T47D (cell line): ENCODE data around the gene PPM1M.
"Not testable (repeated sequence)": the region's sequence is repeated elsewhere in the genome, so short reads cannot be mapped to it uniquely, and the experiment has no call there.

ENCODE experiments used
- DNase-seq, 2 experiments: peaks; one replicate each; pipeline versions ENCODE4 v3.0.0 to v3.0.0-alpha.2; 2011 to 2012; ENCODE audit warnings: low read depth in 1 of 2, low spot score in 1 of 2
- JUND ChIP-seq: IDR thresholded peaks from 2 replicates; pipeline ENCODE4 v1.6.1; 2012; ENCODE audit warnings: low read depth
- in situ Hi-C: cut with HindIII; loops from 2 replicates; pipeline ENCODE4 v1.10.0; 2016; ENCODE audit warnings: low sequenced_read_pairs, low pct_unique_long_range_greater_than_20kb

The PPM1M gene

DNA sequence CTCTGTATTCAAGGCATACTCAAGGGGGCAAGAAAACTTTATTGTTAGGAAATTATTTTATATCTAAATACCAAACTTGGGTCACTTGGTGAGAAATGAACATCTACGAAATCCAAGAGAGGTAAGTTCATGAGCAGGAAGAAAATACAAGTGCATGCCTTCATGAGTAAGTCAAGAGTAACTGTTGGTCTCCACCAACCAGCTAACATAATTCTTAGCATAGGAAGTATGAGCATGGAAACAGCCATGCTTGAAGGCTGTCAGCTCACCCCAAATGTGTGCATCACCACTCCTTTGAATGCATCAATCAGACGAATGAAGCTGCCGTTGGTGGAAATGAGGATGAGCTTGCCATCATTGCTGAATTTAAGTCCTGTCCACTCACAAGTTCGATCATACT lies 13.9 kb downstream of the PPM1M start:
- DNase-seq = no peak
- in situ Hi-C loops = no loop called here
- no peak for TF ChIP-seq JUND

DNA sequence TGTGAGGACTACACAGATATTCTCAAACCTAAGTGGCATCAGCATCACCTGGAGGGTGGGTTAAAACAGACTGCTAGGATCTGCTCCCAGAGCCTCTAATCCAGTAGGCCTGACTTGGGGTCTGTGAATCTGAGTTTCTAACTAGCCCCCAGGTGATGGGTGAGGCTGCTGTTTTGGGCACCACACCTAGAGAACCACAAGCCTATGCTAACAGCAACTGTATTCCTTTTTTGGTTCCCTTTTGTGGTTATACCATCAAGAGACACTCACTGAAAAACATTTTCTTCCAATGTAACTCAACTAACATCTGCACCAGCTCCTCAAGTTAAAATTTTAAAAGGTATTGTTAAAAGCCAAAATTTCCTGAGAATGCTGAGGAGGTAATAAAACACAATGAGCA lies 16.9 kb downstream of the PPM1M start:
- no peak for DNase-seq
- TF ChIP-seq JUND = no peak
- in situ Hi-C loops = no loop called here

DNA sequence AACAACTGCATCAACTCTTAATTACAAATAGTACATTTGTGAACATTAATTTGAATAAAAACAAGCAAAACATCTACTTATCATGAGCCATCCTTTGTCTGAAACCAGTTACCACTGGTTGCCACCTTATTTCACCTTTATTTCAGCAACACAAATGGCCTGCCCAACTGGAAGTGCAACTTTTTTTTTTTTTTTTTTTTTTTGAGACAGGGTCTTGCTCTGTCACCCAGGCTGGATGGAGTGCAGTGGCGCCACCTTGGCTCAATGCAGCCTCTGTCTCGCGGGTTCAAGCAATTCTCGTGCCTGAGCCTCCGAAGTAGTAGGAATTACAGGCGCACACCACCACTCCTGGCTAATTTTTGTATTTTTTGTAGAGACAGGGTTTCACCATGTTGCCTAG lies 19.8 kb downstream of the PPM1M start:
- TF ChIP-seq JUND = no peak
- in situ Hi-C loops = no loop called here
- peak in 1 of 2 experiments; percentile 41 for DNase-seq

DNA sequence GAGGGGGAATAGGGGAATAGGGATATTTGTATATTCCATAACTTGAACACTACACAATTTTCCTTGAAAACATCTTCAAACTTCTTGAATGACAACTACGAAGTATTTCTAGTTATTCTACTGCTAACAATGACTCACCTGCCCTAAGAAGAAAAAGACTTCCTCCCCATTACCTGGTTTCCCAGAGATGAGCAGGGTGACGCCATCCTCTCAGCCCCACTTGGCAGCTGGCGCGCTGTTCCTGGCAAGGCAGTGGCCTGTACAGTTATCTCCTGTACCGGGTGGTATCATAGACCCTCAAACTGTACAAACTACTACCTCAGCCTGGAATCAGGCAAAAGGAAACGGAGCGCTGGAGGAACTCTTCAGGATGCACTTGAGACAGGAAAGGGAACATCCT lies 22.5 kb downstream of the PPM1M start:
- no peak for DNase-seq
- in situ Hi-C loops = no loop called here
- TF ChIP-seq JUND = no peak

DNA sequence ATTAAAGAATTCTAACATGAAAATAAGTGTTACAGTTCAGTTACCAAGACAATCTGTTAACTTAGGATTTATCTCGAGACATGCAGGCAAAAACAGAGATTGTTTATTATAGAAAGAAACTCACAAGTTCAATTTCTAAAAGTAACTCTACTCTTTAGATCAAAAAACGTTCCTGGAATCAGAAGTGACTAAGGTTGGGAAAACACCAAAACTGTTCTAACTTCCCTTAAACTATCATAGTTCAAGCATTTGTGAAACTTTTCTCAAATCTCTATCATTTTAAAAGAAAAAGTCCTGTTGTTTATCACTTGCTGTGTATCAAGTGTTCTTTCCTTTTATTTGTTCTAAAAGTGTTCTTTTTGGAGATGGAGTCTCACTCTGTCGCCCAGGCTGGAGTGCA lies 24.2 kb downstream of the PPM1M start:
- DNase-seq = no peak
- in situ Hi-C loops = no loop called here
- TF ChIP-seq JUND = no peak

DNA sequence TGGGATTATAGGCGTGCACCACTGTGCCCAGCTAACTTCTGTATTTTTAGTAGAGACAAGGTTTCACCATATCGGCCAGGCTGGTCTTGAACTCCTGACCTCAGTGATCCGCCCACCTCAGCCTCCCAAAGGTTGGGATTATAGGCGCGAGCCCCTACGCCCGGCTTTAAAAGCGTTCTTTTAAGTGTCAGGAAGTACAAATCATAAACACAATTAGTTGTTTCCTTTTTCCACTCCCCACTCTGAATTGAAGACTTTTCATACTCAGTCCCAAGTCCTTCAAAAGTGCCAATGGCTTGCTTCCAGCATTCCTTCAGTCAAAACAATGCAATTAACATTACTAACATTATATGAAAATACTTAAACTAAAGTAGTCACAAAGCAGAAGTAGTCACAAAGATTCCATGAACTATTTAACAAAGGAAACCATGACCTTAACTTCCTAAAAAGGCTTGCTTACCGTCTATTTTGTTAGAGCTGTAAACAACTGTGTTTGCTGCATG lies 24.7 kb downstream of the PPM1M start:
- TF ChIP-seq JUND = no peak
- in situ Hi-C loops = no loop called here
- no peak for DNase-seq

DNA sequence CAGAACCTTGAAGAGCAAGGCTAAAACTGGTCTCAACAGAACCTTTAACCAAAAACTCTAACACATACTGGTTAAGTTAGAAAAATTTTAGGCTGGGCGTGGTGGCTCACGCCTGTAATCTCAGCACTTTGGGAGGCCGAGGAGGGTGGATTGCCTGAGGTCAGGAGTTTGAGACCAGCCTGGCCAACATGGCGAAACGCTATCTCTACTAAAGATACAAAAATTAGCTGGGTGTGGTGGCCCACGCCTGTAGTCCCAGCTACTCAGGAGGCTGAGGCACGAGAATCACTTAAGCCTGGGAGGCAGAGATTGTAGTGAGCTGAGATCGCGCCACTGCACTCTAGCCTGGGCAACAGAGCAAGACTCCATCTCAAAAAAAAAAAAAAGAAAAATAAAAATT lies 26.6 kb downstream of the PPM1M start:
- in situ Hi-C loops, DNase-seq: not testable (repeated sequence)

DNA sequence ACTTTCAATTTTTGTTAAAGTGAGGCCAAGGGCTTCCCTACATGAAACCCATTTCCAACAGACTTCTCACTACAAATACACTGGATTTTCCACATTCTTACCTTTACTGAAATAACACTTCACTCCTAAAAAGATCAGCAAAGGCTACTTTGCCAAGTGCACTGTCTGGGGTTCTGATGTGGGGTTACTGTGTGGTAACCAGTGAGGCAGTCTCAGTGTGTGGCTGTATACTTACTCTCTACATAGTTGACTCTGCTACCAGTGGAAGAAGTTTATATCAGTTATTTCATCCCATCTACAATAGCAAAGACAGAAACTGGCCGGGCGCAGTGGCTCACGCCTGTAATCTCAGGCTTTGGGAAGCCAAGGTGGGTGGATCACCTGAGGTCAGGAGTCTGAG lies 27.3 kb downstream of the PPM1M start:
- in situ Hi-C loops = no loop called here

DNA sequence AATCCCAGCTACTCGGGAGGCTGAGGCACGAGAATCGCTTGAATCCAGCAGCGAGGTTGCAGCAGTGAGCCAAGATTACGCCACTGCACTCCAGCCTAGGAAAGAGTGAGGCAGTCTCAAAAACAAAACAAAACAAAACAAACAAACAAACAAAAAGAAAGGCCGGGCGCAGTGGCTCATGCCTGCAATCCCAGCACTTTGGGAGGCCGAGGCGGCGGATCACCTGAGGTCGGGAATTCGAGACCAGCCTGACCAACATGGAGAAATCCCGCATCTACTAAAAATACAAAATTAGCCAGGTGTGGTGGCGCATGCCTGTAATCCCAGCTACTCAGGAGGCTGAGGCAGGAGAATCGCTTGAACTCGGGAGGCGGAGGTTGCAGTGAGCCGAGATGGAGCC lies 29.2 kb downstream of the PPM1M start:
- DNase-seq, in situ Hi-C loops: not testable (repeated sequence)

More for the DNA sequence above, 27.3 kb downstream of the PPM1M start:
- no peak for DNase-seq
- TF ChIP-seq JUND = no peak

DNA sequence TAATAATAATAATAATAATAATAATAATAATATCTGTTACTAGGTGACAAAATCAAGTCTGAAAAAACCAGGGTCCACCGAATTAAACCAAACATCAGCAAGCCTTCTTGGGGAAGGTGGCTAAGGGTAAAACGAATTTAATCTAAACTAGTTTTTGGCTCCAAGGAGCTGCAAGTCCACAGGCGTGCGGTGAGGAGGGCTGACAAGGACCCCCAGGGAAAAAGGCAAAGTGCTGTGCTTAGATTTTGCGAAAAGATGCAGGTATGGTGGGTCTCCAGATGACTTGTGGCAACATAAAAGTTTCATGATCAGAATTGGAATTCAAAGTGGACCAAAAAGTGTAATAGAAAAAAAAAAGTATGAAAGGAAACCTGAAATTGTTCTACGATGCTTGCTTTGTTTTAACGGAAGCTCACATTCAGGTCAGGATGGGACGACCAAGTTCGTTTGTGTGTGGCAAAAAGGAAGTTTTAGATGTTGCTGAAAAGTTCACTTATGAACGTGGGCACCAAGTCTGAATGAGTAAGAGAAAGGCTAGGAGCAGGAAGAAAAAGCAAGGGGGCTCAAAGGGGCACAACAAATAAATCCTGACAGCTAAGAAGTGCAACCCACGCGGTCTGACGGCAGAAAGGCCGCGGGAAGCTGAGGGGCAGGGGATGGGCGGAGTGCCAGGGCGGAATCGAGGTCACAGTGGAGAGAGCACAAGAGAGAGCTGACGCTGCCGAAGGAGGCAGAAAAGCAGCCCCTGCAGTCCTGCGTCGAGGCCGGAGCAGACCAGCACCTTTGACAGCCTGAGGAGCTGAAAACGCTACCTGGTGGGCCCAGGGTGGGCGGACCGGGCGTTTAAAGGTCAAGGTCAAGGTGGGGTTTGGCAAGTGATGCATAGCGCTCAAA lies 31.8 kb downstream of the PPM1M start:
- no peak for TF ChIP-seq JUND
- in situ Hi-C loops = no loop called here
- DNase-seq = peak in 1 of 2 experiments; percentile 49

DNA sequence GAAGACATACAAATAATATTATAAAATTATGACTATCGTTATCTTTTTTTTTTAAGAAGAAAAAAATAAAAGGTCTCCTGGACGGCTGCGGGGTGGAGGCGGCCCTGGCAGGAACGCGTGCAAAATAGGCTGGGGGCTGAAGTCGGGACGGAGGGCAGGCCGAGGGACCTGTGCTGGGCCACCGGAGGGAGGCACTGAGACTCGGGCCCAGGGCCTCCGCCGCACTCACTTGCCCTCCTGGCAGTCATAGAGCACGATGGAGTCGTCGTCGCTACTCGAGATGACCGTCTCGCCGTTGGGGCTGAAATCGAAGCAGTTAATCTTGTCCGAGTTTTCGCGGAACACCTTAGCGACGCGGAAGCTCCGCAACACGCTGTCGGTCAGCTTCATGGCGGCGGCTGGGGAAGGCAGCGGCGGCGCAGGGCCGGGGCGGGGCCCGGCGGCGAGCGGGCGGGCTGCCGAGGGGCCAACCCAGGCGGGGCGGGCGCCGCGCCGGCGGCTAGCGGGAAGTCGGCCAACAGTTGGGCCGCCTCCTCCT lies 32.5 kb downstream of the PPM1M start:
- in situ Hi-C loops = no loop called here
- no peak for DNase-seq
- TF ChIP-seq JUND = no peak

DNA sequence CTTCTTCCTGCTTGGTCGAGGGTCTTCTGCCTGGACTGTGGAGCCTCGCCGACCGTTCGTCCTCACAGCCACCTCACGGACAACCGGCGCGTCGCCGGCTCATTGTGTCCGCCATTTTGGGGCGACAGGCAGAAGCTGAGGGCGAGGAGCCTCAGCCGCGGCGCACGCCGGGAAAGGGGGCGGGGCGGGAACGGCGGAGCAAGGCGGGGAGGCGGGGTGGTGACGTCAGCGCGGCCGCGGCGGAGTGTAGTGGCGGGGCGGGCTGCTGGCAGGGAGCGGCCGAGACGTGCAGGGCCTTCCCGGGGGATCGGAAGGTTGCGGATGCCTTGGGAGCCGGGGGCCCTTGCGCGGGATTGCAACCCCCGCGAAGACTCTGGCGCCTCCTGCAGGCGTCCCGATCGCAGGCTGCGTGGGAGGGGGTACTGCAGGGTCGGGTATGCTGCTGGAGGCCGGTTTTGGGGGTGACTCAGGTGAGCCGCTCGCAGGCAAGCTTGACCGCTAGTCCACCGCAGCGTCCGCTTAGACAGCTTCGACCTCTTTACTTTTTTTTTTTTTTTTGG lies 33.0 kb downstream of the PPM1M start, which contains the start of gene WDR82:
Gene WDR82, minus strand, starts transcription at position 140 of the 560 bp plus-strand sequence. CDS start 288 bp downstream, outside the sequence.
- no peak for TF ChIP-seq JUND
- peak; percentile 74 to 90 for DNase-seq
- in situ Hi-C loops = no loop called here

DNA sequence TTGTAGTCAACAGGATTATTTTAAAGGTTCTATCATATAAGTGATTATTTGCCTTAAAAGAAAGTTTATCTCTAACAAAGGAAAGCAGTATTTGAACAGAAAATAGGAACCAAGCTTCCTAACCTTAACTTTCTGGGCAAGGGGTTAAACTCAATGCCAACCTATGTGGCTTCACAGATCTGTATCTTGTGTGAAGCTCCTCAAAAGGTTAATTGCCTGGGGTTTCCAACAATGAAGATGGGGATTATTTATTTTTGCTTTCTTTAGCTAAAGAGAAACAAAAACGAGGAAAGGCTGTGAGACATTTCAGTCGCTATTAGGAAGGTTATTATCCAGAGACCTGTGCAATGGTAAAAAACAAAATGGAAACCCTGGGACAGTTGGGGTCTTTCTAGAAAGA lies 34.0 kb downstream of the PPM1M start:
- TF ChIP-seq JUND = no peak
- DNase-seq = no peak
- in situ Hi-C loops = no loop called here
